Measurements from ENCODE around the gene FAN1. TPM values are rescaled to one million over a fixed set of nuclear protein-coding genes. Genes with fewer than 3 reads are reported as not detected.

Gene FAN1
- total and polyA plus RNA-seq, 2 of the 4 experiments (the other 2 are of a cell fraction), result 7.6 to 12.4 TPM

GRCh38 chr15:30865257-30865656 lies 38.5 kb upstream of the FAN1 start:
- ATAC-seq (ENCODE audit: low read depth), result no peak
- ChIA-PET CTCF (no interaction called here), POLR2A (ENCODE audit: unreplicated experiment) (no interaction called here)

More at GRCh38 chr15:30865257-30865656, 38.5 kb upstream of the FAN1 start:
- Histone ChIP-seq H3K4me2 (ENCODE audit: low read depth, low read length) (no peak overlapping the region), H3K9ac (ENCODE audit: low read depth, low read length) (no peak overlapping the region), H2AK9ac (replicated peaks; ENCODE audit: low read depth, low read length, poor library complexity) (no peak overlapping the region), H3K56ac (ENCODE audit: extremely low read depth, insufficient read depth, low read length) (no peak overlapping the region), H4K91ac (ENCODE audit: insufficient read depth, low read depth, low read length) (no peak overlapping the region), H2BK15ac (ENCODE audit: low read depth, low read length) (no peak overlapping the region), H4K20me1 (ENCODE audit: insufficient read depth, low read length) (no peaks in the 10 kb centered on the region), H3K79me1 (ENCODE audit: low read depth in 1 of 2, low read length in 2 of 2) (no peaks in the 10 kb centered on the region), H2BK20ac (ENCODE audit: low read depth, low read length) (no peak overlapping the region), H2BK120ac (ENCODE audit: low read depth, low read length) (no peak overlapping the region), H3K18ac (ENCODE audit: low read depth, low read length) (no peak overlapping the region), H3K14ac (replicated peaks; ENCODE audit: low read depth, low read length) (no peak overlapping the region), H2BK5ac (ENCODE audit: low read depth, low read length, poor library complexity, severe bottlenecking) (no peak overlapping the region), H2AK5ac (ENCODE audit: low read depth, low read length) (no peak overlapping the region), H2AFZ (replicated peaks; ENCODE audit: low read length, poor library complexity) (no peak overlapping the region), H3K9me3 (ENCODE audit: control insufficient read depth, insufficient read depth, low read length) (no peaks in the 10 kb centered on the region), H3K4me1 (ENCODE audit: control insufficient read depth, insufficient read depth, low read length) (no peaks in the 10 kb centered on the region), H3K27me3 (ENCODE audit: control insufficient read depth, insufficient read depth, low read length) (no peaks in the 10 kb centered on the region), H3K4ac (ENCODE audit: low read depth, low read length) (no peak overlapping the region), H4K8ac (ENCODE audit: low read depth in 2 of 2, low read length in 2 of 2) (no peak overlapping the region), H4K5ac (ENCODE audit: low read depth, low read length) (no peak overlapping the region), H3K4me3 (ENCODE audit: insufficient read depth, low read depth, low read length) (no peak overlapping the region), H3K27ac (ENCODE audit: insufficient read depth, low read length) (no peak overlapping the region), H3K23ac (ENCODE audit: low read depth, low read length) (no peak overlapping the region), H3K36me3 (ENCODE audit: control insufficient read depth, insufficient read depth, low read length) (no peaks in the 10 kb centered on the region), H3K9me1 (ENCODE audit: insufficient read depth, low read length) (no peaks in the 10 kb centered on the region)
- in situ Hi-C loops (cut with MboI; ENCODE audit: low sequenced_read_pairs), result no loop called here
- no peak for DNase-seq
- dilution Hi-C loops (cut with HindIII; ENCODE audit: low sequenced_read_pairs, unreplicated experiment), result no loop called here
- intact Hi-C loops (cut with micrococcal nuclease), result no loop called here
- BruUV-seq (replicated peaks), result no TSS peak
- TF ChIP-seq POLR2A (IDR thresholded peaks at IDR 0.05; ENCODE audit: low read depth, low read length), result no peak
- TF ChIP-seq SMC3 (IDR thresholded peaks at IDR 0.05; ENCODE audit: low read depth, low read length), result no peak
- TF ChIP-seq FOS (IDR thresholded peaks at IDR 0.05; ENCODE audit: low read depth, low read length), result no peak
- TF ChIP-seq CHD1 (IDR thresholded peaks at IDR 0.05; ENCODE audit: low read depth, low read length), result no peak
- TF ChIP-seq MXI1 (IDR thresholded peaks at IDR 0.05; ENCODE audit: borderline replicate concordance, low read depth, low read length), result no peak
- TF ChIP-seq RCOR1 (IDR thresholded peaks at IDR 0.05; ENCODE audit: insufficient replicate concordance, low read length), result no peak
- TF ChIP-seq RAD21 (IDR thresholded peaks at IDR 0.05; ENCODE audit: low read length), result no peak
- no peak for TF ChIP-seq BHLHE40 (IDR thresholded peaks at IDR 0.05; ENCODE audit: low read depth, low read length)
- TF ChIP-seq, protein P1, sequence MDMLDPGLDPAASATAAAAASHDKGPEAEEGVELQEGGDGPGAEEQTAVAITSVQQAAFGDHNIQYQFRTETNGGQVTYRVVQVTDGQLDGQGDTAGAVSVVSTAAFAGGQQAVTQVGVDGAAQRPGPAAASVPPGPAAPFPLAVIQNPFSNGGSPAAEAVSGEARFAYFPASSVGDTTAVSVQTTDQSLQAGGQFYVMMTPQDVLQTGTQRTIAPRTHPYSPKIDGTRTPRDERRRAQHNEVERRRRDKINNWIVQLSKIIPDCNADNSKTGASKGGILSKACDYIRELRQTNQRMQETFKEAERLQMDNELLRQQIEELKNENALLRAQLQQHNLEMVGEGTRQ (IDR thresholded peaks at IDR 0.05; ENCODE audit: low read depth, low read length), result no peak
- TF ChIP-seq MAZ (IDR thresholded peaks at IDR 0.05; ENCODE audit: borderline replicate concordance, low read depth, low read length), result no peak
- no peak for TF ChIP-seq RFX5 (IDR thresholded peaks at IDR 0.05; ENCODE audit: low read depth, low read length)
- TF ChIP-seq CEBPB (IDR thresholded peaks at IDR 0.05; ENCODE audit: low read depth, low read length), result no peak
